22Rv1 (cell line): ENCODE measurements around the gene APBB2.

Source experiments
- H3K27ac ChIP-seq: fragments of 450-650 bp; 2 replicates; pipeline ENCODE4 v1.5.1; 2017
- ZFX ChIP-seq: fragments of 450-650 bp; IDR thresholded peaks from 2 replicates; pipeline ENCODE4 v1.6.1; 2017; ENCODE audit warnings: antibody characterized with exemption, borderline replicate concordance
- TF ChIP-seq, protein P1 (sequence below): fragments of 450-650 bp; IDR thresholded peaks from 2 replicates; pipeline ENCODE4 v1.5.1; 2017; ENCODE audit warnings: mild to moderate bottlenecking

Gene APBB2

DNA sequence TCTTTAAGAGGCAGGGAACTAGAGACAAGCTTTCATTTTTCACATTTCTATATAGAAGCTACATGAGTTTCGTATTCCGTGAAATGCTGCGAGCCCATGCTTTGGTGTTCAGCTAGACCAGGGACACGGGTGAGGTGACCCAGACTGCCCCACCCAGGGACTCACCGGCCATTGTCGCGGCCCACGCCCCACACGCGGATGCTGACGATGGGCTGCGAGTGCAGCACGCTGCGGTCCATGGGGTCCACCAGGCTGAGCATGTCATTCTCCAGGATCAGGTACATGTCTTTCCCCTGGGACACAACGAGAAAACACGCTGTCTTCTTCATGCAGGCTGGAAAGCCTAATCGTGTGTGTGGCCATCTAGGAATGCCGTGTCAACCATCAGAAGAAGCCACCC lies 324.1 kb downstream of the APBB2 start:
- TF ChIP-seq, protein P1, sequence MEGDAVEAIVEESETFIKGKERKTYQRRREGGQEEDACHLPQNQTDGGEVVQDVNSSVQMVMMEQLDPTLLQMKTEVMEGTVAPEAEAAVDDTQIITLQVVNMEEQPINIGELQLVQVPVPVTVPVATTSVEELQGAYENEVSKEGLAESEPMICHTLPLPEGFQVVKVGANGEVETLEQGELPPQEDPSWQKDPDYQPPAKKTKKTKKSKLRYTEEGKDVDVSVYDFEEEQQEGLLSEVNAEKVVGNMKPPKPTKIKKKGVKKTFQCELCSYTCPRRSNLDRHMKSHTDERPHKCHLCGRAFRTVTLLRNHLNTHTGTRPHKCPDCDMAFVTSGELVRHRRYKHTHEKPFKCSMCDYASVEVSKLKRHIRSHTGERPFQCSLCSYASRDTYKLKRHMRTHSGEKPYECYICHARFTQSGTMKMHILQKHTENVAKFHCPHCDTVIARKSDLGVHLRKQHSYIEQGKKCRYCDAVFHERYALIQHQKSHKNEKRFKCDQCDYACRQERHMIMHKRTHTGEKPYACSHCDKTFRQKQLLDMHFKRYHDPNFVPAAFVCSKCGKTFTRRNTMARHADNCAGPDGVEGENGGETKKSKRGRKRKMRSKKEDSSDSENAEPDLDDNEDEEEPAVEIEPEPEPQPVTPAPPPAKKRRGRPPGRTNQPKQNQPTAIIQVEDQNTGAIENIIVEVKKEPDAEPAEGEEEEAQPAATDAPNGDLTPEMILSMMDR, result no peak
- TF ChIP-seq ZFX, result no peak
- no peak overlapping the region for H3K27ac ChIP-seq

DNA sequence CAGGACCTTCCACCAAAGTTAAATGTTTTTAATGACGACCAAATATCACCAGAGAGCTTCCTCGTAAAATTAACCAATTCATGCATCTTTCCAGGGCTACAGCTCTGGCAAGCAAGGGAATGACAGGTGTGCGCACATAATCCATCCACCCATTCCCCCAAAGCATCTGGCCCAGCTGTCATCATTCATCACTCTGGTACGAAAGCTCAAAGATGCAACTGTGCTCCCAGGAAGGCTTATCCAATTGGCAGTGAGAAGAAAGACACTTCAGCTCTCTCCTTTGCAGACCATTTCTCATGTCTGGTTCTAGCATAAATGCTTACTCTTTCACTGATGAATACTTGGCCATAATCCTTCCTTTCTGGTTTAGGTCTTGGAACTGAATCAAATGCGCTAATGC lies 325.4 kb downstream of the APBB2 start:
- H3K27ac ChIP-seq, result no peak overlapping the region
- TF ChIP-seq, protein P1, result no peak
- TF ChIP-seq ZFX, result no peak

DNA sequence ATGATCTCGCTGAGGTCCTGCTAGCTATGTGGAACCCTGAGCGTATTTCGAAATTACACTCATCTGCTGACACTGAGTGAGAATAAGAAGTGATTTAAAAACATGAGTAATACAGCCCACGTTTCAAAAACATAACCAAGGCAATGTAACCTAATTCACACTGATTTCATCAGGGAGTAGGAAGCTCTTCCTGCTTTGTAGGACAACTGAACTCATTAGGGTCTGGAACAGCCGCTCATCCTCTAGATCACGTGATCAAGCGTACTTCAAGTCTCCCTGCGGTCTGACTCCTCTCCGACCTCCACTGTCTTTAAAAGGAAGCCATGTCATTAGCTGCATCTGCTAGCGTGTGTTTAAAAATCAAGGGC lies 326.6 kb downstream of the APBB2 start:
- no peak overlapping the region for H3K27ac ChIP-seq
- TF ChIP-seq ZFX, result no peak
- TF ChIP-seq, protein P1, result no peak

DNA sequence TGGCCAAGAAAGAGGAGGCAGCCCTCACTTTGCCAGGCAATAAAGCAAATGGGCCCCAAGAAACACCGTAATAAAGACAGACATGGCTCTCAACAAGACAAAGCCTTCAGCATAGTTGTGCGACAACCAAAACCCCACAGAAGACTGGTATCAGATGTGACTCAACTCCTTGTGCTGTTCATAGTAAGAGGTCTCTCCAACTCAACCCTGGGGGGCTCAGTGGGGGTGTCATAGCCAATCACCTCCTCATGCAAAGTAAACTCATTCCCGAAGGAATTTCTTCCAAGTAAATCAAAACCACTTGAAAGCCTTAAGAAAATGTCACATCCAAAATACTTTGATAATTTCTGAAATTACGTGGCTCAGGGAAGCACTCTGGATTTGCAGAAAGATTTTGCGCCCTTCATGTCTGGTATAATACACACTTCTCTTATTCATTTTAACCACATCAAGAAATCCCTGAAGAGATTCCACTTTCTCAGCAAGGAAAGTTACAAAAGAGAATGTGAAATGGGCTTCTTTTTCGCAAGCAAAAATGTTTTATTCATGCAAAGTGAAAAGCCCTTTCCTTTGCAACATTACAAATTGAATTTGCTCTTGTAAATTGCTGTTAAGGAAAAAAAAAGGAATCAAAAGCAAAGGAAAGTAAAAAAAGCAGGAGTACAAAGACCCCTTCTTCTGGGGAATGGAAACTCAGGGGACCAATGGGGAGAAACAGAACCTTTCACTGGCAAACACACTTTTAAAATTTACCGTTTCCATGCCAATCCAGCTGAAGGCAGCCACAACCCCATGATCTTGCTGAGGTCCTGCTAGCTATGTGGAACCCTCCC lies 327.2 kb downstream of the APBB2 start:
- no peak overlapping the region for H3K27ac ChIP-seq

DNA sequence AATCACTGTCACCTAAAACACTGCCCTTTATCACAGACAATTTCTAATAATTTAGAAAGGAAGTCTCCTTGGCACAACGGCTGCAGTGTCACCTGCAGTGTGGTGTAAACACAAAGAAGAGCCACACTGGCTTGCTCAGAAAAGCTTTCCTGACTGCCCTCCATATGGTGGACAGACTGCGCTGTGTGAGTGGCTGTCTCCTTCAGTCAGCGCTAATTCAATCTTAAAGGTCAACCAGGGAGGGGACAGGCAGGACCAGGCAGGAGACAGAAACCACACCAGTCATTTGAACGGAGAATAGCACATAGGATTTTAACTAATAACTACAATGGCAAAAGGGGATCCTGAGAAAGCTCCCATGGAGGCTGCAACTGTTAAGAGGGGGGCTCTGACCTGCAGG lies 332.5 kb downstream of the APBB2 start:
- no peak overlapping the region for H3K27ac ChIP-seq
- TF ChIP-seq ZFX, result no peak
- TF ChIP-seq, protein P1, result no peak

More for the DNA sequence above, 327.2 kb downstream of the APBB2 start:
- TF ChIP-seq, protein P1, result no peak
- TF ChIP-seq ZFX, result no peak

DNA sequence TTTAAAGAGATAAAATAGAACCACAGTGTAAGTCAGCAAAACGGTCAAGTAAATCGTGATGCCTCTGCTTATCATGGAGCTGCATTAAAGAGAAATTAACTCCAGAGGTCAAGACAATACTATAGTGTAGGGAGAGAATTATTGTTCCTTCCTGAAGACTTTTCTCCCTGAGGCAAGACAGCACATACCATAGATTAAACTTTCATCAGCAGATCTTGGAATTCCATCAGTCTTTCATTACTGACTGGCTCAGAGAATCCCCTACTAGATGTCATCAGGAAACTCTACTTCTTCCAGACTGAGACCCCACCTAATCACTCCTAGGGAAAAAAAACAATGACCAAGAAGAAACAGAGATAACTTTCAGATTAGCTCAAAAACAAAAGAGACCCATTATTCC lies 333.2 kb downstream of the APBB2 start:
- no peak for TF ChIP-seq ZFX
- TF ChIP-seq, protein P1, result no peak
- no peak overlapping the region for H3K27ac ChIP-seq

DNA sequence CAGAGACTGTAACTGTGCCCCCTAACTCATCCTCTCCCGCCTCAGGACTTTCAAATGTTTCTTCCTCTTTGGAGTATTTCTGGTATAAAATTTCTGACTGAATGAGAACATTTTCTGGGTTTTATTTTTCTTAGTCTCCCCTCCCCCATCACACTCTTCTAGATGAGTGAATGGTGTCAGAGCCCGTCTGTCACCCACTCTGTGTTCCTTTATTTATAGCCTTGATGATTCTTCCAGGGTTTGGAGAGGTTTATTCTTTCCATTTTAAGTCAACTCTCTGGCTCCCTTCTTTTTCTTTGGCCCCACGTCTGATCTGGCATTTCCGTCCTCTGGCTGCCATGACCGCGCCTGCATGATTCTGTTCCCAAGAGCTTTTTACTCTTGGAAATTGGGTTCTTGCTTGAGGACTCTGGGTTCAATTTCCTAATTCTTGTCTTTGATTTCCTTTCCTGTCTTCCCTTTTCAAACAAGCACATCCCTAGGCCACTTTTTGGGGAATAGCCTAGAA lies 335.7 kb downstream of the APBB2 start:
- no peak for TF ChIP-seq ZFX
- TF ChIP-seq, protein P1, result no peak
- H3K27ac ChIP-seq, result no peak overlapping the region
